Posterior vena cava (tissue), 2 donors: ENCODE data around the gene GPAT2. TPM values are rescaled to one million over a fixed set of nuclear protein-coding genes. Genes with fewer than 3 reads are reported as not detected.
"Not testable (repeated sequence)": the region's sequence is repeated elsewhere in the genome, so short reads cannot be mapped to it uniquely, and the experiment has no call there.

ENCODE experiments used
- DNase-seq: peaks from one replicate; pipeline ENCODE4 v3.0.0-alpha.2; 2020; ENCODE audit warnings: low spot score
- intact Hi-C, 2 donors: fragments of 100-400 bp; cut with DNase I; formaldehyde crosslinking; loops; one replicate each; pipeline versions ENCODE4 v1.14.1 to v1.14.2; 2022 to 2023
- total RNA-seq, 2 donors: library from RNA; stranded (reverse); fragmentation: NEBNext Ultra II Directional; extraction: Animal tissue kit (Norgen Biotek cat#: 25700); gene quantifications; one replicate each; pipeline ENCODE4 v1.2.1, GENCODE V29; 2021
- donor health status: DM: yes; HTN: yes; CAD: no.
- donor health status: DM: yes; HTN: yes; CAD: no.

The GPAT2 gene
- total RNA-seq, 2 donors from 2014 or later = 6.0 to 10.0 TPM

GRCh38 chr2:96066511-96066910 lies 31.8 kb upstream of the GPAT2 start:
- peak; percentile 75 for DNase-seq
- intact Hi-C loops = not testable (repeated sequence)

GRCh38 chr2:96065954-96066353 lies 31.2 kb upstream of the GPAT2 start:
- intact Hi-C loops = not testable (repeated sequence)

GRCh38 chr2:96065381-96065930 lies 30.7 kb upstream of the GPAT2 start:
- intact Hi-C loops = no loop called here
- DNase-seq = peak; percentile 83

More at GRCh38 chr2:96065954-96066353, 31.2 kb upstream of the GPAT2 start:
- DNase-seq = peak; percentile 81

DNA sequence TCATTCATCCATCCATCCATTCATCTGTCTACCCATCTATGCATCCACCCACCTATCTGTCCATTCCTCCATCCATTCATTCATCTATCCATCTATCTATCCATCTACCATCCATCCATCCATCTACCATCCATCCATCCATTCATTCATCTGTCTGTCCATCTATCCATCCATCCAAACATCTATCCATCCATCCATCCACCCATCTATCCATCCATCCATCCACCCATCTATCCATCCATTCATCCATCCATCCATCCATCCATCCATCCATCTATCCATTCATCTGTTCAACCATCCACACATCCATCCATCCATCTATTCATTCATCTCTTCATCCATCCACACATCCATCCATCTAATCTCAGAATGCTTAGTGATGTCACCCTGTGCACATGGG lies 30.0 kb upstream of the GPAT2 start:
- intact Hi-C loops, DNase-seq: not testable (repeated sequence)

GRCh38 chr2:96064047-96064675 lies 29.4 kb upstream of the GPAT2 start:
- intact Hi-C loops = not testable (repeated sequence)
- peak; percentile 10 for DNase-seq

GRCh38 chr2:96063116-96063899 lies 28.6 kb upstream of the GPAT2 start:
- intact Hi-C loops = not testable (repeated sequence)
- peak; percentile 82 for DNase-seq

- intact Hi-C loops = not testable (repeated sequence)
- DNase-seq = peak; percentile 37
Observed at GRCh38 chr2:96062483-96062882, 27.8 kb upstream of the GPAT2 start.

DNA sequence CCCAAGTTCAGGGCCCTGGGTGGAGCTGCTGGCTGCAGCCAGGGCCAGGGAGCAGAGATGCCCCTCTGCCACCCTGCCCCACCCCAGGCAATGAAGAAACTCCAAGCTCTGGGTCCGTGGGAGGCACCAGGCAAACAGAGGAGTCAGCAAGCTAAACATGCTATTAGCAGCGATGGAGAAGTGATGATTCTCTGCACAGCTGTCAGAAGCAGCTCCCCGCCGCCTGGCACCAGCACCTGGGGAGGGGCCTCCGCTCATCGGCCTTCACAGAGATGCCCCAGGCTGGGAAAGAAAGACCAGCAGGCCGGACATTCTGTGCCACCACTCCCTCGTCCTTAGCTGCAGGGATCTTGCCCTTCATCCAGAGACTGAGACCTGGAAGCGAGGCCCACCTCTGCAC lies 27.2 kb upstream of the GPAT2 start:
- DNase-seq = peak; percentile 81
- intact Hi-C loops = not testable (repeated sequence)

DNA sequence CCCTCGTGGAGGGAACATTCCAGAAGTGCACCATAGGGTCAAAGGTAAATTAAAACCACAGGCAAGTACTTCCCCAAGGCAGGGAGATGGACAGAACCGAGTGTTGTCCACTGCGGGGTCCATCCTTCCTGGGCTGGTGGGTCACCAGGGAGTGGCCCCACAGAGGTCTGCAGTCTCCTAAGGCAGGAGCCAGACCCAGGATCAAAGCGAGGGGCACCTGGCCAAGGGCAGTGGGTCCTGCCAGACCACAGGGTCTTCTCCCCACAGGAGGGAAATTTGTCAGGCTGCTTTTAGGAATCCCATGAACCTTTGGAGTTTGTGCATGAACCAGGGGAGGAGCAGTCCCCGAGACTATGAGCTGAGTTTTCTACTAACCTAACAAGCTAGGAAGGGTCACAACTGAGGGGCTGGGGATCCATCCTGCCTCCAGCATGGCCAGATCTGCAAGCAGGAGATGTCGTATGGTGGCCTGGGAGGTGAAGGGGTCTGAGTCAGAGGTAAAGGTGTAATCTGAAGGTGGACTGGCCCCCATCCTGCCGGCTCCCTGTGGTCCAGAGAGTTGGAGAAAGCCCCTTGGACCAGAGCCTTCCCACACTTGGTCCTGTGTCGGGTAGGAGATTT lies 26.6 kb upstream of the GPAT2 start:
- DNase-seq = peak; percentile 79
- intact Hi-C loops = not testable (repeated sequence)

GRCh38 chr2:96060325-96060724 lies 25.6 kb upstream of the GPAT2 start:
- intact Hi-C loops = not testable (repeated sequence)
- peak; percentile 65 for DNase-seq

GRCh38 chr2:96059443-96059842 lies 24.7 kb upstream of the GPAT2 start:
- intact Hi-C loops = not testable (repeated sequence)
- peak; percentile 43 for DNase-seq

GRCh38 chr2:96055830-96056229 lies 21.1 kb upstream of the GPAT2 start:
- DNase-seq, intact Hi-C loops: not testable (repeated sequence)

- peak; percentile 41 for DNase-seq
- intact Hi-C loops = not testable (repeated sequence)
Observed at GRCh38 chr2:96054537-96054936, 19.8 kb upstream of the GPAT2 start.

DNA sequence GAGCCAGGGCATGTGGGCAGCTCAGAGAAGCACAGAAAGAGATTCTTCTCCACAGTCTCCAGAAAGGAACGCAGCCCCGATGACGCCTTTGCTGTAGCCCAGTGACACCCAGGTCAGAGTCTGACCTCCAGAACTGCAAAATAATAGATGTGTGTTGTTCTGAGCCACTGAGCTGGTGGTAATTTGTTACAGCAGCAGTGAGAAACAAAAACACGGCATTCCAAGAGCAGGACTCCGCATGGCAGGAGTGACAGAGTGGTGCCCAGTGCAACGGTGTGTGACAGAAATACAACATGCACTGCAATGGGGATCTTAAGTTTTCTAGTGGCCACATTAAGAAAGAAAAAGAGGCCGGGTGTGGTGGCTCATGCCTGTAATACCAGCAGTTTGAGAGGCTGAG lies 18.7 kb upstream of the GPAT2 start:
- DNase-seq, intact Hi-C loops: not testable (repeated sequence)

- peak; percentile 9 for DNase-seq
- intact Hi-C loops = not testable (repeated sequence)
Observed at GRCh38 chr2:96052632-96053031, 17.9 kb upstream of the GPAT2 start.

GRCh38 chr2:96049917-96050262 lies 15.2 kb upstream of the GPAT2 start:
- intact Hi-C loops, DNase-seq: not testable (repeated sequence)

DNA sequence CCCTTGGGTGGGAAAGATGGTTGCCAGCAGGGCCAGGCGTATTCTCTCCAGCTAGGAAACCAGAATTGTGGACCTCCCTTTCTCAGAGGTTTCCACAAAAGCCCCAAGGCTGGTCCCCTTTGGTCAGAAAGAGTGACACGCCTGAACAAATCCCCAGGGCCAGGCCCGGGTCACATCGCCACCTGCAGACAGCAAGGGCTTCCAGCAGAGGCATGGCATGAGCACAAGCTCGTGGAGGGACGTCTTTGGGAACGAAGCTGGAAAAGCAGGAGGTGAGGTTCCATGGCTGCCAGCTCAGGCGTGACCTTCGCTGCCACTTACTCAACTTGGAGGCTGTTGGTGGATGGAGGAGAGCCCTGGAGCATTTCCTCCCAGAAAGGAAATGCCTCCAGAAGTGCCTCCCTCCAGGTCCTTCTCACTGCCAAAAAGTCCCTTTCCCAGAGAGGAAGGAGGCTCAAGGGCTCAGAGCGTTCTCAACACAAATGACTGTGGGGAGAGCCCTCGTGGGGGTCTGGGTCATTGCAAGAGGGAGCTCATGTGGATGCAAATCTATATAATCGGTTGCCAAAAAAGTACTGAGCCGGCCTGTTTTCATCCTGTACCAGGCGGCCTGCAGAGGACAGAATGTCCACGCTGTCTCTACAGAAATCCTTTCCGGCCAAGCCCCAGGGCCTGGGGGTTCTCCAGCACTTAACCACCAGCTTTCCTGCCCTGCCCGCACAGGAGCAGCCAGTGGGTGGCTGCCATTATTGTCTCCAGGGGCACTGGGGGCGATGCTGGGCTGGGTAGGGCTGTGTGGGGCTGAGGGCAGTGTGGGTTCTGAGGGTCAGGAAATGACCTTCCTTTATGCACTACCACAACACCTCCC lies 14.6 kb upstream of the GPAT2 start:
- intact Hi-C loops = not testable (repeated sequence)
- peak; percentile 34 for DNase-seq

DNA sequence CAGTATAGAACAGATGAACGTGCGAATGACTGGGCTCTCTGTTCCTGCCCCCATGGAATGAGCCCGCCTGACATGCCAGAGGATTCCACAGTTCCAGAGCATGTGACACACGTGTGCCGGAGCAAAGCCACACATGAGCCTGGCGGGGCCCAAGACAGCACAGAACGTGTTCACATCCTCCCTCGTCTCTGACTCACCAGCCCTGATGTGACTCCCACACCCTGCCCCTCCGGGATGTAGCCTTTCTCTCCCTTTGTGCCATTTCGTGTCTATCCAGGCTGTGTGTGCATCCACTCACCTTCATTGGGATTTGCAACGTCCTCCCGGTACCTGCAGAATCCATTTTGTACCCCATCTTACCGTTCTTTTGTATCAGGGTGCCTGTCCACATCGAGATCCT lies 838 bp upstream of the GPAT2 start:
- DNase-seq, intact Hi-C loops: not testable (repeated sequence)

DNA sequence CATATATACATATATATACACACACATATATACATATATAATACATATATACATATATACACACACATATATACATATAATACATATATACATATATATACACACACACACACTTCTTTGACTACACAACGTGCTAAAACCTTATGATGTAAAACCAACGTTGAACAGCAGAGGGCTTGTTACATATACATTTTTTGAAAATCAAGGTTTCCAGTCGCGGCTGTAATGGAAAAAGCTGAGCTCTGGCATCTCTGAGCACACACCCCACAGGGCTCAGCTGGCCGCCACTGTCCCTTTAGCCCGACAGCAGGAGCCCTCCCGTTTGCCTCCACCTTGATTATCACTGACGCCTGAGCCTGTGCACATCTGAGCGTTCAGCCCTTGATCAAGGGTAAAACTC lies 719 bp downstream of the GPAT2 start:
- DNase-seq, intact Hi-C loops: not testable (repeated sequence)
